Stimulated activated CD8-positive, alpha-beta memory T cell treated with anti-CD3 and anti-CD28 coated beads, Interleukin-15, amount 100 ng/mL, for 4 hours (primary cell): Measurements from ENCODE around the gene SQSTM1.
"Not testable (repeated sequence)": the region's sequence is repeated elsewhere in the genome, so short reads cannot be mapped to it uniquely, and the experiment has no call there.

Source experiments
- DNase-seq, 2 donors: peaks; one replicate each; pipeline ENCODE4 v3.0.0-alpha.2; 2020; ENCODE audit warnings: low read depth in 2 of 2

SQSTM1 gene

GRCh38 chr5:179858241-179858585 is 37.5 kb downstream of the SQSTM1 start:
- DNase-seq = peak in 1 of 2 donors; percentile 47

- peak; percentile 79 to 84 for DNase-seq
These were observed 38.1 kb downstream of the SQSTM1 start, which contains the start of gene MRNIP for GRCh38 chr5:179858586-179859427. MRNIP (minus strand) TSS chr5:179858817; CDS start chr5:179858796, 21 bp downstream.

- no peak for DNase-seq
These were observed 39.6 kb downstream of the SQSTM1 start for GRCh38 chr5:179860301-179860700.

- no peak for DNase-seq
These were observed 41.6 kb downstream of the SQSTM1 start for GRCh38 chr5:179862296-179862695.

GRCh38 chr5:179862891-179863290 is 42.2 kb downstream of the SQSTM1 start:
- no peak for DNase-seq

- no peak for DNase-seq
These were observed 42.9 kb downstream of the SQSTM1 start for GRCh38 chr5:179863449-179864085.

GRCh38 chr5:179864686-179865085 is 44.0 kb downstream of the SQSTM1 start:
- no peak for DNase-seq

- DNase-seq = no peak
These were observed 45.0 kb downstream of the SQSTM1 start for GRCh38 chr5:179865491-179866240.

- DNase-seq = no peak
These were observed 45.8 kb downstream of the SQSTM1 start for GRCh38 chr5:179866241-179867078.

- DNase-seq = no peak
These were observed 46.4 kb downstream of the SQSTM1 start for GRCh38 chr5:179867079-179867465.

- no peak for DNase-seq
These were observed 46.8 kb downstream of the SQSTM1 start for GRCh38 chr5:179867476-179867875.

GRCh38 chr5:179868541-179868940 is 47.8 kb downstream of the SQSTM1 start:
- DNase-seq = no peak

GRCh38 chr5:179869101-179869500 is 48.4 kb downstream of the SQSTM1 start:
- no peak for DNase-seq

GRCh38 chr5:179869641-179870402 is 49.1 kb downstream of the SQSTM1 start:
- no peak for DNase-seq

- no peak for DNase-seq
These were observed 49.7 kb downstream of the SQSTM1 start for GRCh38 chr5:179870403-179870903.

GRCh38 chr5:179870952-179871351 is 50.2 kb downstream of the SQSTM1 start:
- no peak for DNase-seq

- DNase-seq = not testable (repeated sequence)
These were observed 50.8 kb downstream of the SQSTM1 start for GRCh38 chr5:179871533-179871932.

- no peak for DNase-seq
These were observed 51.5 kb downstream of the SQSTM1 start for GRCh38 chr5:179872055-179872827.

GRCh38 chr5:179872828-179873575 is 52.3 kb downstream of the SQSTM1 start:
- DNase-seq = no peak
